ENCODE results near the gene LDB1. TPM values are rescaled to one million over a fixed set of nuclear protein-coding genes. Genes with fewer than 3 reads are reported as not detected.

The LDB1 gene
- total RNA-seq, 1 experiment from 2014 or later, result 63.9 TPM

Other genes with a start within 250 kb of the LDB1 start
- 30.4 TPM for gene ARMH3, start 64.2 kb downstream of the LDB1 start, total RNA-seq (2021; ENCODE audit: unreplicated experiment)
- 31.7 TPM for gene HPS6, start 55.0 kb downstream of the LDB1 start, total RNA-seq (2021; ENCODE audit: unreplicated experiment)
- gene PPRC1, start 12.7 kb upstream of the LDB1 start, total RNA-seq (2021; ENCODE audit: unreplicated experiment), result 93.0 TPM
- gene NOLC1, start 32.0 kb upstream of the LDB1 start, total RNA-seq (2021; ENCODE audit: unreplicated experiment), result 231 TPM
- 5.5 TPM for gene ELOVL3, start 105.9 kb upstream of the LDB1 start, total RNA-seq (2021; ENCODE audit: unreplicated experiment)
- gene PITX3, start 121.1 kb upstream of the LDB1 start, total RNA-seq (2021; ENCODE audit: unreplicated experiment), result 1.9 TPM
- 58.9 TPM for gene GBF1, start 125.2 kb upstream of the LDB1 start, total RNA-seq (2021; ENCODE audit: unreplicated experiment)

Measured in HCT116 (cell line).